ENCODE data around the gene SV2B.

DNA sequence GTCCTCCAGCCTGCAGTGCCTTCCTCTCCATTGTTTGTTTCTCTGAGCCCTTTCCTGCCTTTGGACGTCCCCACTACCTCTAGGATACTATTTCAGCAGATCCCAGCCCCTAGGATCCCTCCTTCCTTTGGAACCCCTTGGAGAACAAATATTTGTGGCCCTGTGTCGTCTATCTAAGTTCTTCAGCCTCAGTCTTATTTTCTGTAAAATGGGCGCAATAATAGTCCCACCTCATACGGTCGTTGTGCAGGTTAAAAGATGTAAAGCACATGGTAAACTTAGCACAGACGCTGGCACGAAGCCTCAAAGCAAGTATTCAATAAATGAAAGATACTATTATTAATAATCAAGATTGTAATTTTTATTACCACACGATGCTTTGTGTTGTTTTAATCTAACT is 122.0 kb downstream of the SV2B start:
- TF ChIP-seq, protein P1, sequence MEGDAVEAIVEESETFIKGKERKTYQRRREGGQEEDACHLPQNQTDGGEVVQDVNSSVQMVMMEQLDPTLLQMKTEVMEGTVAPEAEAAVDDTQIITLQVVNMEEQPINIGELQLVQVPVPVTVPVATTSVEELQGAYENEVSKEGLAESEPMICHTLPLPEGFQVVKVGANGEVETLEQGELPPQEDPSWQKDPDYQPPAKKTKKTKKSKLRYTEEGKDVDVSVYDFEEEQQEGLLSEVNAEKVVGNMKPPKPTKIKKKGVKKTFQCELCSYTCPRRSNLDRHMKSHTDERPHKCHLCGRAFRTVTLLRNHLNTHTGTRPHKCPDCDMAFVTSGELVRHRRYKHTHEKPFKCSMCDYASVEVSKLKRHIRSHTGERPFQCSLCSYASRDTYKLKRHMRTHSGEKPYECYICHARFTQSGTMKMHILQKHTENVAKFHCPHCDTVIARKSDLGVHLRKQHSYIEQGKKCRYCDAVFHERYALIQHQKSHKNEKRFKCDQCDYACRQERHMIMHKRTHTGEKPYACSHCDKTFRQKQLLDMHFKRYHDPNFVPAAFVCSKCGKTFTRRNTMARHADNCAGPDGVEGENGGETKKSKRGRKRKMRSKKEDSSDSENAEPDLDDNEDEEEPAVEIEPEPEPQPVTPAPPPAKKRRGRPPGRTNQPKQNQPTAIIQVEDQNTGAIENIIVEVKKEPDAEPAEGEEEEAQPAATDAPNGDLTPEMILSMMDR (IDR thresholded peaks at IDR 0.05; ENCODE audit: insufficient read depth, low read depth, low read length): no peak
- no peak for TF ChIP-seq EZH2 (IDR thresholded peaks at IDR 0.05; ENCODE audit: insufficient read depth, low read length)

Data from astrocyte (in vitro differentiated cells and primary cell).